Heart right ventricle (tissue), 16 donors: ENCODE results near the gene CA12. TPM values are rescaled to one million over a fixed set of nuclear protein-coding genes. Genes with fewer than 3 reads are reported as not detected.

Source experiments
- ATAC-seq, 8 donors: fragments of 200-7000 bp; cut with Tn5 transposase; one replicate each; pipeline ENCODE4 v1.9.1; 2020; ENCODE audit warnings: mild to moderate bottlenecking in 8 of 8, moderate library complexity in 8 of 8, moderate number of reproducible peaks in 1 of 8
- DNase-seq, 2 donors: peaks; one replicate each; pipeline ENCODE4 v3.0.0-alpha.2; 2020
- H3K27ac ChIP-seq, 10 donors: fragments of 200-600 bp; sonication (generic) in 2 of 10; one replicate each; pipeline versions ENCODE4 v1.5.0 to v1.8.0; 2020 to 2022; ENCODE audit warnings: mild to moderate bottlenecking in 3 of 10
- H3K27me3 ChIP-seq, 7 donors: fragments of 200-600 bp; one replicate each; pipeline ENCODE4 v1.8.0; 2021 to 2022; ENCODE audit warnings: mild to moderate bottlenecking in 2 of 7
- H3K36me3 ChIP-seq, 9 donors: fragments of 200-600 bp; sonication (generic) in 1 of 9; one replicate each; pipeline versions ENCODE4 v1.5.0 to v1.8.0; 2020 to 2022; ENCODE audit warnings: mild to moderate bottlenecking in 2 of 9
- H3K4me1 ChIP-seq, 9 donors: fragments of 200-600 bp; sonication (generic) in 1 of 9; one replicate each; pipeline versions ENCODE4 v1.5.0 to v1.8.0; 2020 to 2022; ENCODE audit warnings: mild to moderate bottlenecking in 4 of 9
- H3K4me3 ChIP-seq, 10 donors: fragments of 200-600 bp; sonication (generic) in 2 of 10; one replicate each; pipeline versions ENCODE4 v1.5.0 to v1.8.0; 2020 to 2022; ENCODE audit warnings: mild to moderate bottlenecking in 7 of 10, moderate library complexity in 2 of 10
- H3K9me3 ChIP-seq, 11 donors: fragments of 200-600 bp in 10 of 11; sonication (generic) in 2 of 11; one replicate each; pipeline versions ENCODE4 v1.5.0 to v1.8.0; 2013 to 2022; ENCODE audit warnings: mild to moderate bottlenecking in 2 of 11, control low read depth in 1 of 11, moderate library complexity in 1 of 11
- CTCF ChIP-seq, 9 donors: fragments of 200-600 bp; sonication (generic) in 2 of 9; IDR thresholded peaks; one replicate each; pipeline versions ENCODE4 v1.5.0 to v1.8.0; 2021 to 2022; ENCODE audit warnings: antibody characterized with exemption in 9 of 9, mild to moderate bottlenecking in 5 of 9, moderate library complexity in 1 of 9
- WGBS, 2 donors: extraction: QIAGEN DNeasy Blood & Tissue Kit; methylation state at CpG; one replicate each; pipeline ENCODE4 v1.1.7; 2013; ENCODE audit warnings: inconsistent platforms in 1 of 2; 5-methylcytosine and 5-hydroxymethylcytosine counted together
- intact Hi-C, 10 donors: fragments of 100-400 bp; cut with DNase I; formaldehyde crosslinking; loops; one replicate each; pipeline versions ENCODE4 v1.11.1 to v1.14.2; 2022
- polyA plus RNA-seq, 2 donors: library from polyadenylated mRNA; stranded (reverse); fragments of 200-250 nt; gene quantifications; one replicate each; pipeline ENCODE4 v1.2.3, GENCODE V29; 2013
- total RNA-seq, 10 donors: library from RNA; stranded (reverse); fragmentation: NEBNext Ultra II Directional in 3 of 10; extraction: Animal tissue kit (Norgen Biotek cat#: 25700) in 3 of 10; gene quantifications; one replicate each; pipeline versions ENCODE4 v1.2.1 to v1.2.4, GENCODE V29; 2021 to 2023
- donor health status: Arrhythmogenic right ventricular cardiomyopathy.
- donor health status: ischemic (EF 13 %, LVEDD 7.1; RV severe dilation, severe dysfunction).
- donor health status: healthy with polysubstance abuse.
- donor health status: DM: no; HTN: yes; CAD: no.
- donor health status: DM: no; HTN: no; CAD: no.
- donor health status: ischemic (EF 25% LVEDD 6.9; RV normal size, moderate dysfunction).
- donor health status: ischemic (EF 25% LVEDD 5.7; RV mildly dilated, moderate dysfunction).
- donor health status: healthy.
- donor health status: DM: yes; HTN: yes; CAD: no.
- donor health status: Ischemic cardiomyopathy.
- donor health status: ischemic (EF 35%, LVEDD 5.7; RV mildly dilated, moderate dysfunction).
- donor health status: nonischemic (EF 11% LVEDD 7.7; RV severe dilation, severe dysfunction).
- donor health status: DM: yes; HTN: yes; CAD: no.
- donor health status: PGD.
- donor health status: ischemic (EF 29% LVEDD 5.4; RV normal size, mild dysfunction).
- donor health status: nonischemic (EF 23%, LVEDD 6.1; RV moderate dilation, normal function).

Gene CA12
- total and polyA plus RNA-seq, 12 donors, result 0.07 to 1.3 (median 0.15) TPM; not detected in 1

GRCh38 chr15:63409179-63409578 is 27.5 kb upstream of the CA12 start:
- DNase-seq (no peak), ATAC-seq (no peak)
- Histone ChIP-seq H3K4me3 (no peak overlapping the region), H3K9me3 (no peaks in the 10 kb centered on the region), H3K36me3 (no peaks in the 10 kb centered on the region), H3K27ac (no peak overlapping the region), H3K27me3 (peaks cover 0 to 4% (median 0%) of the 10 kb centered on the region in 7 donors), H3K4me1 (peaks cover 0 to 6% (median 0%) of the 10 kb centered on the region in 9 donors)
- WGBS, 2 donors, result 97 to 99% methylated on average over 5 of the region's 5 CpGs
- intact Hi-C loops, result loop anchor here in 3 of 10 donors (10.0 kb wide), 3 partner anchors 56 to 364 kb away; partner anchors contain the start of genes LACTB (in 1 of the 3) and TPM1 (in 1 of the 3)
- no peak for TF ChIP-seq CTCF (IDR thresholded peaks at IDR 0.05)

DNA sequence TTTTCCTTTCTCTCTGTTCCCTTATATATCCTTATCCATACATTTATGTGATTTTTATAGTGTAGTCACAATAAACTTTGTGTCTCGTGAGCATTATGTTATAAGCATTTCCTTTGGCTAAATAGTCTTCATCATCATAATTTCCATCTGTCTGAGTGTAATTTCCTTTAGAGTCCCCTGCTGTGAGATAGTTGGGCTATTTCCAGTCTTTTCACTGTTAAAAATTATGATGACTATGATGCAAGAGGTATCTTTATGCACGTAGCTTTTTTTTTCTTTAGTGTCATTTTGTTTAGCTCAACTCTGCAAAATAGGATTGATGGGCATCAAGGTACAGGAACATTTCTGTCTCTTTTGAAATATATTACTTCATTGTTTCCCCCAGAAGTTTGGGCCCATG is 26.9 kb upstream of the CA12 start:
- peaks cover 0 to 4% (median 0%) of the 10 kb centered on the region in 7 donors for H3K27me3 ChIP-seq
- no peaks in the 10 kb centered on the region for H3K36me3 ChIP-seq
- no peaks in the 10 kb centered on the region for H3K9me3 ChIP-seq
- peaks cover 0 to 6% (median 0%) of the 10 kb centered on the region in 9 donors for H3K4me1 ChIP-seq
- H3K4me3 ChIP-seq, result no peak overlapping the region
- DNase-seq, result no peak
- TF ChIP-seq CTCF (IDR thresholded peaks at IDR 0.05), result no peak
- 53 to 54% methylated on average over 2 of the region's 2 CpGs for WGBS, 2 donors
- no peak for ATAC-seq
- H3K27ac ChIP-seq, result no peak overlapping the region
- intact Hi-C loops, result loop anchor here in 3 of 10 donors (10.0 kb wide), 3 partner anchors 56 to 364 kb away; partner anchors contain the start of genes LACTB (in 1 of the 3) and TPM1 (in 1 of the 3)

DNA sequence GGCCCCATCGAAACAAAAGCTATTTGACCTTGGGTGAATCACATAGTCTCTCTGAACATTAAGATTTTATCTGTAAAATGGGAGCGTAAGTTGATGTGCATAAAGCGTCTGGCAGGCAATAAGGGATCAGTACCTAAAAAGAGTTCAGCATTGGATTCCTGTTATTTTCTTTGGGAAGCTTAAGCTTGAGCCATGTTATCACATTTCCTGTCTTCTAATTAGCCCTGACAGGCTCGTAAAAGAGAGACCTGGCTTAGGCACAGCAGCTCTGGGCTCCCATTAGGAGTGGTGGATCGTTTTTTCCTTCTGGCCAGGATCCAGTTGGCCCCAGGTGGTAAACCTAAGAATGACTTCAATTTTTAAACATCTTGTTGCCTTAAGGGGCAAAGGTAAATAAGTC is 26.0 kb upstream of the CA12 start:
- H3K9me3 ChIP-seq, result no peaks in the 10 kb centered on the region
- ATAC-seq (no peak), DNase-seq (no peak)
- no peak overlapping the region for H3K4me3 ChIP-seq
- no peaks in the 10 kb centered on the region for H3K27me3 ChIP-seq
- H3K4me1 ChIP-seq, result peaks cover 0 to 9% (median 0%) of the 10 kb centered on the region in 9 donors
- H3K27ac ChIP-seq, result no peak overlapping the region
- 53 to 54% methylated on average over 5 of the region's 5 CpGs for WGBS, 2 donors
- no peak for TF ChIP-seq CTCF (IDR thresholded peaks at IDR 0.05)
- intact Hi-C loops, result loop anchor here in 3 of 10 donors (10.0 kb wide), 3 partner anchors 57 to 363 kb away; partner anchors contain the start of genes LACTB (in 1 of the 3) and TPM1 (in 1 of the 3)
- no peaks in the 10 kb centered on the region for H3K36me3 ChIP-seq

DNA sequence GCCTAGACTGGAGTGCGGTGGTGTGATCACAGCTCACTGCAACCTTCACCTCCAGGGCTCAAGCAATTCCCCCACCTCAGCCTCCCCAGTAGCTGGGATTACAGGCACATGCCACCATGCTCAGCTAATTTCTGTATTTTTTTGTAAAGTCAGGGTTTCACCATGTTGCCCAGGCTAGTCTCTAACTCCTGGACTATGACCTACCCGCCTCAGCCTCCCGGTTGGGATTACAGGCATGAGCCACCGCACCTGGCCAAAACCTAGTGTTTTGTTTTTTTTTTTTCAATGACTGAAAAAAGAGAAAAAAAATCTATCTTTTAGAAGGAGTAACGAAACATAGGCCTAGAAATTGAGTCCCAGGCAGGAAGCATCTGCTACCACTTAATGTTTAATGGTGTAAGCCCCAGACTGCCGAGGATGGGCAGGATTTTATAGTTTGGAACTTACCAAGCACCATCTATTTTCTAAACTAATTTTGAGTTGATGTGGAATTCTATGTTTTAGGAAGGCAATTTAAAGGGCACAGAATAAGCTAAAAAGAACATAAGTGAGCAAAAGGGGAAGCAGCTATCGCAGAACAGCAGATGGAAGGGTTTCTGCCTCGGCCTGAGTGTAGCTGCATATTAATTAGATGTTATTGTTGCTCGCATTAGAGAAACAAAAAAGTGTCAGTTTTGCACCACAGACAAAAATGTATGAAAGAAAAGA is 24.2 kb upstream of the CA12 start:
- no peak for TF ChIP-seq CTCF (IDR thresholded peaks at IDR 0.05)
- Histone ChIP-seq H3K9me3 (no peaks in the 10 kb centered on the region), H3K27ac (no peak overlapping the region), H3K4me1 (peaks cover 0 to 9% (median 0%) of the 10 kb centered on the region in 9 donors), H3K27me3 (no peaks in the 10 kb centered on the region), H3K36me3 (no peaks in the 10 kb centered on the region), H3K4me3 (no peak overlapping the region)
- 92 to 96% methylated on average over 9 of the region's 9 CpGs for WGBS, 2 donors
- no peak for ATAC-seq
- intact Hi-C loops, result loop anchor here in 4 of 10 donors (2.0 to 10.0 kb wide), 4 partner anchors 59 to 361 kb away; partner anchors contain the start of genes LACTB (in 1 of the 4) and TPM1 (in 1 of the 4)
- no peak for DNase-seq
